ENCODE measurements around the gene FGFBP3. TPM values are rescaled to one million over a fixed set of nuclear protein-coding genes. Genes with fewer than 3 reads are reported as not detected.

FGFBP3 gene
- total RNA-seq, 1 donor from 2014 or later: 6.6 TPM

GRCh38 chr10:91880310-91880709 is 29.0 kb downstream of the FGFBP3 start:
- H3K36me3 ChIP-seq: no peaks in the 10 kb centered on the region
- H3K27ac ChIP-seq: peak overlapping the region; percentile 37 to 46
- peak in 1 of 2 donors; percentile 70 for DNase-seq (ENCODE audit: low spot score in 2 of 2)
- TF ChIP-seq CTCF (IDR thresholded peaks at IDR 0.05): no peak
- H3K4me1 ChIP-seq: peaks cover 3 to 18% of the 10 kb centered on the region in 2 donors
- no peak overlapping the region for H3K4me3 ChIP-seq
- no peaks in the 10 kb centered on the region for H3K9me3 ChIP-seq
- H3K27me3 ChIP-seq: no peaks in the 10 kb centered on the region
- intact Hi-C loops (cut with DNase I): loop anchor here (5.0 kb wide), 2 partner anchors 42 to 83 kb away; partner anchors contain the start of genes BTAF1 and TNKS2

GRCh38 chr10:91879515-91880170 is 29.6 kb downstream of the FGFBP3 start:
- TF ChIP-seq CTCF (IDR thresholded peaks at IDR 0.05): no peak

GRCh38 chr10:91875779-91876178 is 33.5 kb downstream of the FGFBP3 start:
- TF ChIP-seq CTCF (IDR thresholded peaks at IDR 0.05): no peak
- H3K27ac ChIP-seq: no peak overlapping the region
- no peaks in the 10 kb centered on the region for H3K36me3 ChIP-seq
- no peak for DNase-seq (ENCODE audit: low spot score in 2 of 2)
- H3K4me1 ChIP-seq: peaks cover 0 to 2% of the 10 kb centered on the region in 2 donors
- H3K9me3 ChIP-seq: no peaks in the 10 kb centered on the region
- H3K4me3 ChIP-seq: no peak overlapping the region
- no peaks in the 10 kb centered on the region for H3K27me3 ChIP-seq
- intact Hi-C loops (cut with DNase I): no loop called here

More at GRCh38 chr10:91879515-91880170, 29.6 kb downstream of the FGFBP3 start:
- Histone ChIP-seq H3K36me3 (no peaks in the 10 kb centered on the region), H3K9me3 (no peaks in the 10 kb centered on the region), H3K27ac (peak overlapping the region; percentile 37 to 46), H3K4me3 (no peak overlapping the region), H3K27me3 (no peaks in the 10 kb centered on the region), H3K4me1 (peaks cover 3 to 15% of the 10 kb centered on the region in 2 donors)
- no peak for DNase-seq (ENCODE audit: low spot score in 2 of 2)
- intact Hi-C loops (cut with DNase I): loop anchor here (5.0 kb wide), 2 partner anchors 43 to 82 kb away; partner anchors contain the start of genes BTAF1 and TNKS2

GRCh38 chr10:91875156-91875555 is 34.1 kb downstream of the FGFBP3 start:
- intact Hi-C loops (cut with DNase I): no loop called here
- DNase-seq (ENCODE audit: low spot score in 2 of 2): no peak
- no peak for TF ChIP-seq CTCF (IDR thresholded peaks at IDR 0.05)

GRCh38 chr10:91865562-91866081 is 43.7 kb downstream of the FGFBP3 start:
- H3K4me1 ChIP-seq: no peaks in the 10 kb centered on the region
- no peak overlapping the region for H3K4me3 ChIP-seq
- intact Hi-C loops (cut with DNase I): no loop called here
- H3K9me3 ChIP-seq: no peaks in the 10 kb centered on the region
- no peak overlapping the region for H3K27ac ChIP-seq
- no peaks in the 10 kb centered on the region for H3K27me3 ChIP-seq
- H3K36me3 ChIP-seq: peaks cover 8 to 35% of the 10 kb centered on the region in 2 donors
- DNase-seq (ENCODE audit: low spot score in 2 of 2): no peak
- TF ChIP-seq CTCF (IDR thresholded peaks at IDR 0.05): no peak

More at GRCh38 chr10:91875156-91875555, 34.1 kb downstream of the FGFBP3 start:
- Histone ChIP-seq H3K4me1 (no peaks in the 10 kb centered on the region), H3K36me3 (no peaks in the 10 kb centered on the region), H3K27ac (no peak overlapping the region), H3K4me3 (no peak overlapping the region), H3K27me3 (no peaks in the 10 kb centered on the region), H3K9me3 (no peaks in the 10 kb centered on the region)
